Mesenteric fat pad (tissue), 1 donor: ENCODE data around the gene PLEKHG4B. TPM values are rescaled to one million over a fixed set of nuclear protein-coding genes. Genes with fewer than 3 reads are reported as not detected.

Experiments
- DNase-seq: peaks from one replicate; pipeline ENCODE4 v3.0.0-alpha.2; 2020; ENCODE audit warnings: low spot score
- total RNA-seq: library from RNA; stranded (reverse); fragmentation: NEBNext Ultra II Directional; extraction: Animal tissue kit (Norgen Biotek cat#: 25700); gene quantifications from one replicate; pipeline ENCODE4 v1.2.1, GENCODE V29; 2021
- donor health status: DM: yes; HTN: yes; CAD: no.

Gene PLEKHG4B
- total RNA-seq, 1 donor from 2014 or later, result not detected

DNA sequence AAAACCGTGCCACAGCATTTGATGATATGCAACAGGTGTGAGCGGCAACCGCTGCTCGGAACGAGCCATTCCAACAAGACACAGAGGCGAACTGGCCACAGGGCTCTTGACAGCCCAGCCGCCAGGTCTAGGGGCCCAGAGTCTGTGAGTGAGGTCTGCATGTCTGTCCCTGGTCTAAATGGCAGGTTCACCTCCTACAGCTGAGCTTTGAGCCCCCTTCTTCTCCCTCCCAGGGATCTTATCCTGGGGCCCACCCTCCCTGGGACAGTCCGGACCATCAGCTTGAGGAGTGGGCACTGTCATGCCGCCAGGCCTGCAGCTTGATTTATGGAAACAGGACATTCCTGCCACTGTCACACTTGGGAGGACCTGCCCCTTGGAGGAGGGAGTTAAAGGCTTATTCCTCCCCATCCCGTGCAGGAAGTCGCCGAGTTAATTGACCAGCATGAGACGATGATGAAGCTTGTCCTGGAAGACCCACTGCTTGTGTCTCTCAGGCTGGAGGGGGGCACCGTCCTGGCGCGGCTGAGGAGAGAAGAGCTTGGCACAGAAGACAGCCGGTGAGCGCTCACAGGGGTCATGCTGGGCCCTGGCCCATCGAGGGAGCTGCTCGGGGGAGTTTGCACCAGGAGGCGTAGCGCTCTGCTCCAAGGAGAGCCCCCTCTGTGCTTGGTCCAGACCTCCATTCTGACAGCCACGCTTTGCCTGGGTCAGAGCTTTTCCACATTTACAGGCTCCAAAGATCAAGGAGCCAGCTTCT lies 63.9 kb downstream of the PLEKHG4B start:
- DNase-seq, result peak; percentile 89

DNA sequence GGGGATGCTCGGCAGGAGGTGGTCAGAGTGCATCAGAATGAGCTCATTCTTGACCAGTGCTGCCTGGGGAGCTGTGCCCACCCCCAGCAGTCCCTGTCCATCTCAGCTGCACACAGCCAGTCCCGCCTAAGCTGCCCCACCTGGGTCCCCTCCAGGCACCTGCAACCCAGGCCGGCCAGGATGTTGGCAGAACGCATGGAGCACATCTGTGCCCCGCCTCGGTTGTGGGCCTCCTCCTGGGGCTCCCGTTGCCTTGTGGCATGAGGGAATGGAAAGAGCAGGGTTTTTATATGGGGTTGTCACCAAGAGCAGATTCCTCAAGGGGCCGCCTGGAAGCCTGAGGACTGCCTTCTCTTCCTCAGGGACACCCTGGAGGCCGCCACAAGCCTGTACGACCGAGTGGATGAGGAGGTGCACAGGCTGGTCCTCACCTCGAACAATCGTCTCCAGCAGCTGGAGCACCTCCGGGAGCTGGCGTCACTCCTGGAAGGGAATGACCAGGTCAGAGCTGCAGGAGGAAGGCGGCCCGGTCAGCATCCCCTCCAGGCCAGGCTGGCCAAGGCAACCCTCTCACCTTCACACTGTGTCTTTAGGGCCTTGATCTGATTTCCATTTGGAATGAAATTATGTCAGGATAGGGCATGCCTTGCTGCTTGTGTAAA lies 64.6 kb downstream of the PLEKHG4B start:
- peak; percentile 79 for DNase-seq

DNA sequence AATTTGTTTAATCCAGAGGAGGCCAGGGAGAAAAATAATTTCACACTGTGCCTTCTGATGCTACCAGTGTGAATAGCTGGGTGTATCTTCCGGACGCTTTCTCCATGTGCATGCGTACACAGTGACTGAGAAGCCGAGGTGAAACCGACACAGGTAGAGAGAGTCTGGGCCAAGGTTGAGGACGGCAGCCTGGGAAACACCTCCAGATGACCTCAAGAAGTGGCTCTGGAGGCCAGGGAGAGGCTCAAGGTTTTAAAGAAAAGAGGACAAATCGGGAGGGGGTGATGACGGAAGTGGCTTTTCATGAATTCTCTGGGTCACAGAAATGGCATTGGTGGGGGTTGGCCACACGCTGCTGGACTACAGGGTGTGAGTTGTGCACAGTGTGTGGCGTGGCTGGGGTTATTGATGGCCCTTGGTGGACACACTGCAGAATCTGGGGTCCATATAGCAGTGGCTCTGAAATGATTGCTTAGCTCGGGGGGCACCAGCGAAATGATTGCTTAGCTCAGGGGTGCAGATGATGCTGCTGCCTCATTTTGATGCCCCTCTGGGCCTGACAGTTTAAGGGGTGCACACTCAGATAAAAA lies 65.3 kb downstream of the PLEKHG4B start:
- peak; percentile 53 for DNase-seq

DNA sequence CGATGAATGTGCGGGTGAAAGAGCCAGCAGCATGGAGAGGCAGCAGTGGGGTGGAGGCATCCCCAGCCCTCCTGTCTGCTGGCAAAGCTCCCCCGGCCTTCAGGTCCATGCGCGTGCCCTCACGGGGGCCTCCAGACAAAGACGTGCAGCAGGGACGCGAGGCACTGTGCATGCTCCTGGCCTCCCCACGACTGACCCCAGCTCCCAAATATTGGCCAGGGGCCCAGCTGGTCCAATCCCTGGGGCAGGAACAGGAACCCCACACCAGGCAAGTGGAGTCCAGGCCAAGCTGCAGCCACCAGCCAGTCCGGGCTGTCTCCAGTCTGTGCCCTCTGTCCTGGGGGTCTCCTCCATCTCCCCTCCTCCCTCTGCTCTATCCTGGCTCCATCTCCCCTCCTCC lies 65.8 kb downstream of the PLEKHG4B start:
- DNase-seq, result peak; percentile 47

DNA sequence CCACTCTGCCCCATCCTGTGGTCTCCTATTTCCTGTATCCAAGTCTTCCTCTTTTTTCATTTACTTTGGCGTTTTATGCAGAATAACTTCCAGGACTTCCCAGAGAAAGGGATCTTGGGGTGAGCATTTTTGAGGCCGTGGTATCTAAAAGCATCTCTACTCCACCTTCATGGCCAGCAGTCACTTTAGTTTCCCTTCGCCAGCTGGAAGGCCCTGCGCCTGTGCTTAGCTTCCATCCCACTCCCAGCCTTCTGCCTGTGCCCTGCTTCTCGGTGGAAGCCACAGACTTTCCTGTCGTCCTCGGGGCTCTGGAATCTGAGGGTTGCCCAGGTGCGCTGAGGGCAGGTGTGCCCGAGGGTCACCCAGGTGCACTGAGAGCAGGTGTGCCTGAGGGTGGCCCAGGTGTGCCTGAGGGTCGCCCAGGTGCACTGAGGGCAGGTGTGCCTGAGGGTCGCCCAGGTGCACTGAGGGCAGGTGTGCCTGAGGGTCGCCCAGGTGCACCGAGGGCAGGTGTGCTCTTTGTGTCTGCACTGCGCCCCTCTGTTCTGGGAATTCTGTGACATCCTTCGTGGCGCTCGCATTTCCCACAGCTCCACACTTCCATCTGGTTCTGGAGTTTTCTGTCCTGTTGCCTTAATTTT lies 67.0 kb downstream of the PLEKHG4B start:
- peak; percentile 64 for DNase-seq

DNA sequence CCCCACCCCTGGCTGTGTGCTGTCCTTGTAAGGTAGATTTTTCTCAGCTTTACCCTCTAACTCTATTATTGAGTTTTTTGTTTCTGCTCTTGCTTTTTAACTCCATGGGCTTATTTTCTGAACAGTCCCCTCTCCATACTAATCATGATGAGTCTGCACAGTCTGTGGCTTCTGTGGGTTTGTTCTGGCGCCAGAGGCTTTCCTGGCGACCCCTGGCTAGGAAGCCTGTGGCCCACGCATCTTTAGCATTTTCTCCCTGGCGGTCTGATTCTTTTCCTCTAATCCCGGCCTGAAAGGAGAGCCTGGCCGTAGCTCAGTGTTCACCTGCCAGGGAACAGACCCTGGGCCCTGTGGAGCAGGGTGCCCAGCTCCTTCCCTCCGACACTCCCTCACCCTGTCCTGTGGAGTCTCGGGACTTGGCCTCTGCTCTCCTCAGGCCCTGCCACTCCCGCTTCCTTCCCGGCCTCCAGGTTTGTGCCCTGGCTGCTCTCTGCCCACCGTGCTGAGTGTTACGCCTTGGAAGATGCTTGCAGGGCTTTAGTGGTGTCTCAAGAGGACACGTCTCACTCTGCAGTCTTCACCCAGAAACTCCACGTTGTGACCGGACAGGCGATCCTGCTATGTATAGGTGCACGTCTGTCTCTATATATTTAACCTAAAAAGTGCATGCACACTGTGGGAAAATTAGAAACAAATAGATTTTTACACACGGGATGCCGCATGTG lies 67.6 kb downstream of the PLEKHG4B start:
- peak; percentile 78 for DNase-seq

DNA sequence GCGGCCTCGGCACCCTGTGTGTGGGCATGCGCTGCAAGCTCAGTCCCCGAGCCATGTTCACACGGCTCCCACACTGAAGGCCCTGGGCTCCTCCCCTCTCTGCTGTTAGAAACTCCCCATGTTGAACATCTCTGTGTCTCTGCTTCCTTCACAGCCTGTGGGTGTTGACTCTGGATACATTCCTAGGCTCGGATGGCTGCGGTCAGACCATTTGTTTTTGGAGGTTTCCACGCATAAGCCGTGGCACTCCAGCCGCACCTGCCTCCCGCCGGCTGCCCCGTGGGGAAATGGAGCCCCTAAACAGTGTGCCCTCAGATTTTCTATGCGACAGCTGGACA lies 68.2 kb downstream of the PLEKHG4B start:
- no peak for DNase-seq

DNA sequence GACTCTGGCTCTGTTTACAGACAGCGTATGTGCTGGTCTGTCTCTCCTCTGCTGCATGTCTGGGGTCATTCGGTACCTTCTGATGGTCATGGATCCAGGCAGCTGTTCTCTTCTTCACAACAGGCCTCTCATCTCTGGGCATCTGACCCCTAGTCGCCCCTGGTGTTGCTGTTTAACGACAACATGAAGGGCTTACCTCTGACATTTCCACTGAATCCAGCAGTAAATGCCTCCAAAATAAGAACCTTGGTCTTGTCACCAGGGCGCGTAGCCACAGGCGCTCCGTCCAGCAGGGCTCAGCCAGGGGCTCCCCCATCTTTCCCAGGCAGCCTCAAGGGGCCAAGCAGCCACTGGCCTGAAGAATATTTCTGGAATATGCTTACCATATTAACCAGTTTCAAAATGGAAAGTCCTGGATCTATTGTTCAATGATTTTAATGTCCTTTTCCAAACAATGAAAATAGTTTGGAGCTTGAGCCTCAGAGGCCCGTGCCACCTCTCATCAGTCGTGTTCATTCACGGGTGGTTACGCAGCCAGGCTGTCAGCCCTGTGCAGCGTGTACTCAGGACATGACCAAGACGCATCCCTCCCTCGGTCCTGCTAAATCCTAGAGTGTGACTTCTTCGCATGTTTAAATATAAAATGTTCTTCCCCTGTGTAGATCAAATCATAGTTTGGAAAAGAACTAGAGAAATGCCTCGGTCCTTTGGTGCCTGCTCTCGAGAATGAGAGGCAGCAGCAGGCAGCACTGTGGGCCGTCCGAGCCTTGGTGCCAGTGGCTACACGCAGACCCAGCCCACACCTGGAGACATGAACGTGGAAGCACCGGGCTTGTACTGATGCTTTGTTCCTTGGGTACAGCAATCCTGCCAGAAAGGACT lies 69.2 kb downstream of the PLEKHG4B start:
- DNase-seq, result peak; percentile 82

DNA sequence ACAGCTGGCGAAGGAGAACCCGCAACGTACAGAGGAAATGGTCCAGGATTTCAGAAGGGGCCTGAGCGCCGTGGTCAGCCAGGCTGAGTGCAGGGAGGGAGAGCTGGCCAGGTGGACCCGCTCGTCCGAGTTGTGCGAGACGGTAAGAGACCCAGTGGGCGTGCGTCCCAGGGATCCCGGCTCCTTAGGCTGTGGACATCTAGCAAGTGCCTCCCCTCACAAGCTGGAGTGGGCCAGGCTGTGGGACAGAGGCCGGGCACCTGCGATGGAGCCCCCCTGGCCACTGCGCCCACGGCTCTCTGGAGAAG lies 69.8 kb downstream of the PLEKHG4B start:
- DNase-seq, result peak; percentile 69

DNA sequence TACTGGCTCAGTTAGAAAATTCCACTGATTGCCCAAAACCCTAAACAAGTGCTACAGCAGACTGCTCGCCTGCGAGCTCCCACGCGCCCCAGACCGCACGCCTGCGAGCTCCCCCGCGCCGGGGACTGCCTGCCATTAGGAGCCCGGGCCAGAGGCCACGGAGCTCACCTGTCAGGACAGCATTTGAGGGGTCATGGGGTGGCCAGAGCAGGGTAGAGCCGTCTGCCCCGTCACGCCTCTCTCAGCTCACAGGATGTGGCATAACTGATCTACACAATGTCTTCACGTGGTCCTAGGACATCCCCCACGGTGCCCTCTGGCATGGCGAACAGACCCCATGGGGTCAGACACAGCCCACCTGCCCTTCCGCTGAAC lies 70.2 kb downstream of the PLEKHG4B start:
- peak; percentile 83 for DNase-seq

DNA sequence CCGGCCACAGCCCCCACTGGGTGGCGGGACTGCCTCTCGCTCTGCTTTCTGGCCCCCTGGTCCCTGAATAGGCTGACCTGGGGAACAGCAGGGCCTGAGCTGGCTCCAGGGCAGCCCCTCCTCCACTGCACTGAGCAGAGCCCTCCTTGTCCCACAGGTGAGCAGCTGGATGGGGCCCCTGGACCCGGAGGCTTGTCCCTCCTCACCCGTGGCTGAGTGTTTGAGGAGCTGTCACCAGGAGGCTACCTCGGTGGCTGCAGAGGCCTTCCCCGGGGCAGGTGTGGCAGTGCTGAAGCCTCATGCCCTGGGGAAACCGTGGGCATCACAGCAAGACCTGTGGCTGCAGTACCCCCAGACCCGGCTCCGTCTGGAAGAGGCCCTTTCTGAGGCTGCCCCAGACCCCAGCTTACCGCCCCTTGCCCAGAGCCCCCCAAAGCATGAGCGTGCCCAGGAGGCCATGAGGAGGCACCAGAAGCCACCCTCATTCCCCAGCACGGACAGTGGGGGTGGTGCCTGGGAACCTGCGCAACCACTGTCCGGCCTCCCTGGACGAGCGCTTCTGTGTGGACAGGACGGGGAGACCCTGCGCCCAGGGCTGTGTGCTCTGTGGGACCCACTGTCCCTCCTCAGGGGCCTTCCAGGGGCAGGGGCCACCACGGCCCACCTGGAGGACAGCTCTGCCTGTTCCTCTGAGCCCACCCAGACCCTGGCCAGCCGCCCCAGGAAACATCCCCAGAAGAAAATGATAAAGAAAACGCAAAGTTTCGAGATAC lies 70.8 kb downstream of the PLEKHG4B start:
- peak; percentile 86 for DNase-seq

DNA sequence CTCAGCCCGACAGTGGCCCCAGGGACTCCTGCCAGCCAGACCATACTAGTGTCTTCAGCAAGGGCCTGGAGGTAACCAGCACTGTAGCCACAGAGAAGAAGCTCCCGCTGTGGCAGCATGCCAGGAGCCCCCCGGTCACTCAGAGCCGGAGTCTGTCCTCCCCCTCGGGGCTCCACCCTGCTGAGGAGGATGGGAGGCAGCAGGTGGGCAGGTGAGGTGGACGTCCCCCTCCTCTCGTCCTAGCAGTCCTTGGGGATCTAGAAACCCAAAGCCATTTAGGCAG lies 71.3 kb downstream of the PLEKHG4B start:
- peak; percentile 65 for DNase-seq

DNA sequence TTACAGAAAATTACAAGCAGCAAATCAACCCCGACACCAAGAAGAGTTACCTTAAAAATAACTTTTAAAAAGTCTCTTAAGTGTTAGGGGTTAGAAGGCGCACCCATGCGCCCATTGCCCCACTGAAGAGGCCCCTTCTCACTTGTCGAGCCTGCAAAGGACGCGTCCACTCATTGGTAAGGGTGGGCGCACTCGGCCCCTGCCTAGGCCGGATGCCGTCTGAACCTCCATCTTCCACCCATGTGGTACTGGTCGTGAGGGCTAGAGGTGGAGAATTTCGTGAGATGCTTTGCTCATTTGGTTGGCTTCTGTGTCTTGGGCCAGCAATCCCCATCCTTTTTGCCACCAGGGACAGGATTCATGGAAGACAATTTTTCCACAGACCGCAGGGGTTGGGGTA lies 71.9 kb downstream of the PLEKHG4B start:
- DNase-seq, result peak; percentile 59

DNA sequence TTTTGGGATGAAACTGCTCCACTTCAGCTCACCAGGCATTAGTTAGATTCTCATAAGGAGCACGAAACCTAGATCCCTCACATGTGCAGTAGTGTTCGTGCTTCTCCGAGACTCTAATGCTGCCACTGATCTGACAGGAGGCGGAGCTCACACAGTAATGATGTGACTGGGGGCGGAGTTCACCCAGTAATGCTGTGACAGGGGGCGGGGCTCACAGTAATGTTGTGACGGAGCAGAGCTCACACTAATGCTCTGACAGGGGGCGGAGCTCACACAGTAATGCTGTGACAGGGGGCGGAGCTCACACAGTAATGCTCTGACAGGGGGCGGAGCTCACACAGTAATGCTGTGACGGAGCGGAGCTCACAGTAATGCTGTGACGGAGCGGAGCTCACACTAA lies 72.3 kb downstream of the PLEKHG4B start:
- peak; percentile 12 for DNase-seq

DNA sequence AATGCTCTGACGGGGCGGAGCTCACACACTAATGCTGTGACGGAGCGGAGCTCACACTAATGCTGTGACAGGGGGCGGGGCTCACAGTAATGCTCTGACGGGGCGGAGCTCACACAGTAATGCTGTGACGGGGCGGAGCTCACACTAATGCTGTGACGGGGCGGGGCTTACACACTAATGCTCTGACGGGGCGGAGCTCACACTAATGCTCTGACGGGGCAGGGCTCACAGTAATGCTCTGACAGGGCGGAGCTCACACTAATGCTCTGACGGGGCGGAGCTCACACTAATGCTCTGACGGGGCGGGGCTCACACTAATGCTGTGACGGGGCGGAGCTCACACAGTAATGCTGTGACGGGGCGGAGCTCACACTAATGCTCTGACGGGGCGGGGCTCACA lies 72.8 kb downstream of the PLEKHG4B start:
- peak; percentile 4 for DNase-seq

DNA sequence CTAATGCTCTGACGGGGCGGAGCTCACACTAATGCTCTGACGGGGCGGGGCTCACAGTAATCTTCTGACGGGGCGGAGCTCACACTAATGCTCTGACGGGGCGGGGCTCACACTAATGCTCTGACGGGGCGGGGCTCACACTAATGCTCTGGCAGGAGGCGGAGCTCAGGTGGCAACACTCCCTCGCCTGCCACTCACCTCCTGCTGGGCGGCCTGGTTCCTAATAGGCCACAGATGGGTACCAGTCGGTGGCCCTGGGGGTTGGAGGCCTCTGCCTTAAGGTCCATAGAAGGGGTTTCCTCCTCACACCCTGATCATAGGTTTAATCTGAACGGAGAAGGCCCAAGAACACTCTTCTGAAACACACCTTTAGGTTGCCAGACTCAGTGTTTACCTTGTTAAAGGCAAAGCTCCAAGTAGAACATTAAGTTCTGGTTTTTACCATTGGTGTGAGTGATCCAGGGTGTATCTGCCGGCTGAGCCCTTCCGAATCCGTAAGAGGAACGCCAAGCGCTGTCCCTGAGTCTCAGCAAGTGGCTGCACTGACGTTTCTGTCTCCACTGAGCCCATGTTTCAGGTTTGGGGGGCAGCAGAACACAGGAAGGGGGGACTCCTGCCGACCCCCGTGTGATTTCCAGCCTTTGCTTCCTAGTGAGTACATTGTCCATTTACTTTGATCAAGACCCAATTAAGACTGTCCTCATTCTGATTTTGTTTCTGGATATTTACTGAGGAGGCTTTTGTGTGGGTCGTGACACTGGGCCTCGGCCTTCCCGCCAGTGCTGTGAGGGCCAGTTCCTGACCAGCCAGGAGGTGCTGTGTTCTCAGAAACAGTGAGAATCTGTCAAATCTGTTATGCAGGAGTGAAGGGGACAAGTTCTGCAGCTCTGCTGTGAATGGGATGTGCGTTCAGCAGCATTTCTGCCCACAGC lies 74.7 kb downstream of the PLEKHG4B start:
- DNase-seq, result peak; percentile 62

DNA sequence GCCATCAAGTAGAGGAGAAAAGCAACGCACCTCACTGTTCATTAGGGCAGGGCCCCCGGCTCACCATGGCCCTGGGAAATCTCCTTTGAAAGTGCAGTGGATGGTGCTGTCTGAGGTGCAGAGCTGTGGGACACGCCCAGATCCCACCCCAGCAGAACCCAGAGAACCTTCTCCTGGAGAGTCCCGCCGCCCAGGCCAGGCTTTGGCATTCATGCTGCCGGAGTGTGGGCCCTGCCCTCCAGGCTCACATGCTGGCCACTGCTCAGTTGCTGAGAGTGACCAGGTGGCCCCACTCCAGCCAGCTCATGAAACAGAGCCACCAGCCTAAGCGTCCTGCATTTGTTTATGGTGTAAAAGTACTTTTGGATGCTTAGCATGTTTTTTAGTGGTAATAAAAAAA lies 75.5 kb downstream of the PLEKHG4B start:
- DNase-seq, result peak; percentile 41

DNA sequence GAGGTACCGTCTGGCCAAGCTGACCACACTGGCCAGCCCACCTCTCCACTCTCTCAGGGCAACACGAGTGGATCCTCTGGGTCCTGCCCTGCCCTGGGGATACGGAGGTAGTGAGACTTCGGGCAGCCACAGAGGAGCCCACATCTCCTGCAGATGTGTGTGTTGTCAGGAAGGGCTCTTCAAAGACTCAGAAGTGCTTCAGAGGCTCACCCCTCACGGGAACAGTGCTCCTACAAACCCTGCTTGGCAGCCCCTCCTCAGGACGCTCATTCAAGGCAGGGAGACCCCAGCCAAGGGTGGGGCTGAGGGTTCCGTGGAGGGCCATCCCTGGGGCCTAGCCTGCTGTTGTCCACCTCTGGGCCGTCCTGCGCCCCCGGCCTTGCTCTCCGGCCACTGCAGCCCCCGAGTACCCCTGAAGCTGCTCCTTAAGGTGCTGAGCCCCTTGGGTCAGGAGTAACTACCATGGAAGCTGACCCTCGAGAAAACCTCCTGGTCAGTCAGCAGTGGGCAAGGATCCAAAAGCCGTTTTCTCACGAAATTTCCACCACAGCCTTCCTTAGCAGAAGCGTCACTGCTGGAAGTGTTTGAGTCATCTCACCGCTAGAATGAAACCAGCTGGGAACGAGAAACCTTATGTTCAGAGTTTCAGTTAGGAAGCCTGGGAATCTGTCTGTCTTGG lies 76.2 kb downstream of the PLEKHG4B start:
- peak; percentile 55 for DNase-seq
